Activated CD4-positive, alpha-beta T cell treated with anti-CD3 and anti-CD28 coated beads for 24 hours (primary cell): ENCODE results near the gene CDC34.
A peak's percentile ranks its signal among the peaks of the same experiment; 100 is the strongest.

Experiments
- DNase-seq, 2 donors: peaks; one replicate each; pipeline ENCODE4 v3.0.0-alpha.2; 2020; ENCODE audit warnings: low read depth in 2 of 2

Gene CDC34

GRCh38 chr19:531753-532560 is at the start of gene CDC34:
TSS of gene CDC34 (plus strand) at chr19:531760. CDS start at chr19:531932, 172 bp downstream.
- no peak for DNase-seq

GRCh38 chr19:482186-483041 is 49.1 kb upstream of the CDC34 start:
- DNase-seq: no peak

- DNase-seq: no peak
Measured at GRCh38 chr19:483332-484072, 48.1 kb upstream of the CDC34 start.

- no peak for DNase-seq
Measured at GRCh38 chr19:484494-484893, 47.1 kb upstream of the CDC34 start.

- no peak for DNase-seq
Measured at GRCh38 chr19:485077-485476, 46.5 kb upstream of the CDC34 start.

- DNase-seq: no peak
Measured at GRCh38 chr19:485583-486236, 45.9 kb upstream of the CDC34 start.

GRCh38 chr19:488505-489417 is 42.8 kb upstream of the CDC34 start:
- peak; percentile 85 to 90 for DNase-seq

- DNase-seq: no peak
Measured at GRCh38 chr19:489418-490196, 42.0 kb upstream of the CDC34 start.

- no peak for DNase-seq
Measured at GRCh38 chr19:491146-491741, 40.3 kb upstream of the CDC34 start.

GRCh38 chr19:492091-492531 is 39.4 kb upstream of the CDC34 start:
- no peak for DNase-seq

- no peak for DNase-seq
Measured at GRCh38 chr19:493391-494170, 38.0 kb upstream of the CDC34 start.

GRCh38 chr19:494171-495080 is 37.1 kb upstream of the CDC34 start:
- DNase-seq: no peak

GRCh38 chr19:495081-495401 is 36.5 kb upstream of the CDC34 start:
- no peak for DNase-seq

GRCh38 chr19:495402-496111 is 36.0 kb upstream of the CDC34 start:
- peak in 1 of 2 donors; percentile 30 for DNase-seq

GRCh38 chr19:496112-496665 is 35.4 kb upstream of the CDC34 start, which contains the start of gene MADCAM1:
TSS of gene MADCAM1 (plus strand) at chr19:496486. CDS start at chr19:496500, 14 bp downstream.
- DNase-seq: no peak

- no peak for DNase-seq
Measured at GRCh38 chr19:496986-497385, 34.6 kb upstream of the CDC34 start.

GRCh38 chr19:497491-497868 is 34.1 kb upstream of the CDC34 start:
- no peak for DNase-seq
